GM10266 (cell line): ENCODE measurements around the gene SLF2.
A peak's percentile ranks its signal among the peaks of the same experiment; 100 is the strongest.

Experiments used
- DNase-seq: peaks from one replicate; pipeline ENCODE4 v3.0.0; 2012; ENCODE audit errors: extremely low spot score
- CTCF ChIP-seq: IDR thresholded peaks from 2 replicates; pipeline ENCODE4 v1.5.1; 2012; ENCODE audit warnings: mild to moderate bottlenecking, low read depth; ENCODE audit not compliant: control insufficient read depth, insufficient read depth; ENCODE audit errors: missing control alignments

The SLF2 gene

GRCh38 chr10:100902622-100903021 is 10.1 kb upstream of the SLF2 start:
- DNase-seq: no peak
- no peak for TF ChIP-seq CTCF

GRCh38 chr10:100904917-100905316 is 7.8 kb upstream of the SLF2 start:
- no peak for DNase-seq
- TF ChIP-seq CTCF: no peak

- no peak for DNase-seq
- TF ChIP-seq CTCF: no peak
Measured at GRCh38 chr10:100907175-100907574, 5.6 kb upstream of the SLF2 start.

- TF ChIP-seq CTCF: no peak
- no peak for DNase-seq
Measured at GRCh38 chr10:100907773-100908363, 4.9 kb upstream of the SLF2 start.

- DNase-seq: no peak
- no peak for TF ChIP-seq CTCF
Measured at GRCh38 chr10:100908378-100908777, 4.4 kb upstream of the SLF2 start.

GRCh38 chr10:100909501-100910263 is 3.1 kb upstream of the SLF2 start:
- peak; percentile 22 for DNase-seq
- no peak for TF ChIP-seq CTCF

GRCh38 chr10:100911472-100911871 is 1.3 kb upstream of the SLF2 start:
- no peak for DNase-seq
- TF ChIP-seq CTCF: no peak
